Measurements from ENCODE around the gene RGS3. TPM values are rescaled to one million over a fixed set of nuclear protein-coding genes. Genes with fewer than 3 reads are reported as not detected.

The RGS3 gene
- total and polyA plus RNA-seq, 2 donors (not counting 3 experiments of a cell fraction or from before 2014, with no cell fraction given): 356 to 416 TPM

DNA sequence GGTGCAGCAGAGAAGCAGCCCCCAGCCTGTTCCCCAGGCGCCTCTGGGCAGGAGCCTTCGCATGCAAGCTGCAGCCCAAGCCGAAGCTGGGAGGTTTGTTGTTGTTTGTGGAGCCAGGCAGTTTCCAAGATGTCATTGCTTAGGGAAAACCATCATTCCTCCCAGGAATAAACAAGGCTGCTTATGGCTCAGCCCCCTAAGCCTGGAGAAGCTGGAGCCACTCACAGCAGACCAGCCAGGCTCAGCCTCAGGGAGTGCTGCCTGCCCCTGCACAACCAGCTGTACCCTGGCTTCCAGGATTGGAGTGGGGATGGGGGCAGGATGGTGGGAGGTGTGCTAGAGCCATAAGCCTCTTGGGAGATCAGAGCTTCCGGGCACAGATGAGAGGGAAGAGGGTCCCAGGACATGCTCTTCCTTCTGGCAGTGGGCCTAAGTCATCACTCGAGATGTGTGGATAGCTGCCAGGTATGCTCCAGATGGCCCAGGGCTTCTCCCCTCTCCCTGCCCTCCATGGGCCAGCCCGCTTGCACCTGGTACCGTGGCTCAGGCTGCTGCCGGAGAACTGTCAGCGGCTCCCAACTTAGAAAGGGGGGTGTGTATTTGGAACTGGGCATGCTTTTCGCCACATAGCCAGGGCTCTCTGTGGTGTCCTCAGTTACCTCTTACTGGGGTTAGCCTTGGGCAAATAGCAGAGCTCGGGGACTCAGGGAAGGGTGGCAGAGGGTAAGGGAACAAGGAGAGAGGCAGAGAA, 105.2 kb downstream of the RGS3 start:
- no peak overlapping the region for H2AFZ ChIP-seq (ENCODE audit: low read depth, low read length)

More for the DNA sequence above, 105.2 kb downstream of the RGS3 start:
- no TSS peak for BruUV-seq (replicated peaks)
- ChIA-PET CTCF (interaction anchor here (1.2 to 1.3 kb wide), 3 partner anchors 10 to 23 kb away, joined by 4 read pairs; no protein-coding TSS in a partner anchor), POLR2A (no interaction called here)
- H3K36me3 ChIP-seq (ENCODE audit: control insufficient read depth in 2 of 2, extremely low read depth in 1 of 2, insufficient read depth in 2 of 2, low read length in 2 of 2): peaks cover 0 to 33% of the 10 kb centered on the region in 2 experiments
- TF ChIP-seq, protein P1, sequence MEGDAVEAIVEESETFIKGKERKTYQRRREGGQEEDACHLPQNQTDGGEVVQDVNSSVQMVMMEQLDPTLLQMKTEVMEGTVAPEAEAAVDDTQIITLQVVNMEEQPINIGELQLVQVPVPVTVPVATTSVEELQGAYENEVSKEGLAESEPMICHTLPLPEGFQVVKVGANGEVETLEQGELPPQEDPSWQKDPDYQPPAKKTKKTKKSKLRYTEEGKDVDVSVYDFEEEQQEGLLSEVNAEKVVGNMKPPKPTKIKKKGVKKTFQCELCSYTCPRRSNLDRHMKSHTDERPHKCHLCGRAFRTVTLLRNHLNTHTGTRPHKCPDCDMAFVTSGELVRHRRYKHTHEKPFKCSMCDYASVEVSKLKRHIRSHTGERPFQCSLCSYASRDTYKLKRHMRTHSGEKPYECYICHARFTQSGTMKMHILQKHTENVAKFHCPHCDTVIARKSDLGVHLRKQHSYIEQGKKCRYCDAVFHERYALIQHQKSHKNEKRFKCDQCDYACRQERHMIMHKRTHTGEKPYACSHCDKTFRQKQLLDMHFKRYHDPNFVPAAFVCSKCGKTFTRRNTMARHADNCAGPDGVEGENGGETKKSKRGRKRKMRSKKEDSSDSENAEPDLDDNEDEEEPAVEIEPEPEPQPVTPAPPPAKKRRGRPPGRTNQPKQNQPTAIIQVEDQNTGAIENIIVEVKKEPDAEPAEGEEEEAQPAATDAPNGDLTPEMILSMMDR (IDR thresholded peaks at IDR 0.05; ENCODE audit: extremely low read depth in 1 of 2, insufficient read depth in 1 of 2, low read depth in 1 of 2, low read length in 2 of 2): no peak
- no peak for TF ChIP-seq MYC (IDR thresholded peaks at IDR 0.05; ENCODE audit: low read depth, low read length)
- no peak for TF ChIP-seq GATA2 (IDR thresholded peaks at IDR 0.05; ENCODE audit: insufficient read depth, insufficient read length, low read depth, low read length)
- no peak for TF ChIP-seq FOS (IDR thresholded peaks at IDR 0.05; ENCODE audit: borderline replicate concordance, insufficient read depth, low read length)
- no peak for TF ChIP-seq POLR2A (IDR thresholded peaks at IDR 0.05; ENCODE audit: low read depth, low read length)
- no peak for TF ChIP-seq POLR2AphosphoS5 (IDR thresholded peaks at IDR 0.05; ENCODE audit: insufficient read depth, low read depth, low read length)
- no peak for TF ChIP-seq JUN (IDR thresholded peaks at IDR 0.05; ENCODE audit: borderline replicate concordance, insufficient read depth, insufficient read length, low read depth)
- TF ChIP-seq, protein P2, sequence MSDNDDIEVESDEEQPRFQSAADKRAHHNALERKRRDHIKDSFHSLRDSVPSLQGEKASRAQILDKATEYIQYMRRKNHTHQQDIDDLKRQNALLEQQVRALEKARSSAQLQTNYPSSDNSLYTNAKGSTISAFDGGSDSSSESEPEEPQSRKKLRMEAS (IDR thresholded peaks at IDR 0.05; ENCODE audit: insufficient read depth, insufficient read length): no peak
- TF ChIP-seq EZH2 (IDR thresholded peaks at IDR 0.05; ENCODE audit: borderline replicate concordance, low read depth, low read length, severe bottlenecking): no peak
- no peak overlapping the region for H3K4me2 ChIP-seq (ENCODE audit: insufficient read depth, low read length)
- no peak for FAIRE-seq
- DNase-seq (ENCODE audit: low read depth, low spot score): no peak
- H3K4me3 ChIP-seq (replicated peaks in 1 of 3; ENCODE audit: insufficient read depth in 1 of 3, low read depth in 1 of 3, low read length in 3 of 3): no peak overlapping the region
- peaks cover 3% of the 10 kb centered on the region for H3K79me2 ChIP-seq (ENCODE audit: control insufficient read depth, insufficient read depth, low read length)
- intact Hi-C loops (cut with micrococcal nuclease): no loop called here
- H3K9me1 ChIP-seq (replicated peaks; ENCODE audit: control insufficient read depth, extremely low read depth, insufficient read depth, low read length): no peaks in the 10 kb centered on the region
- H3K27ac ChIP-seq (ENCODE audit: insufficient read depth, low read depth, low read length): no peak overlapping the region
- no peak overlapping the region for H3K9ac ChIP-seq (replicated peaks; ENCODE audit: extremely low read depth, insufficient read depth, low read length)
- no peaks in the 10 kb centered on the region for H4K20me1 ChIP-seq (replicated peaks; ENCODE audit: control insufficient read depth, extremely low read depth, insufficient read depth, low read length)
- H3K4me1 ChIP-seq (ENCODE audit: control insufficient read depth, extremely low read depth, insufficient read depth, low read length): no peaks in the 10 kb centered on the region
- dilution Hi-C loops (cut with MboI; ENCODE audit: extremely low pct_ligation_motif_present, low sequenced_read_pairs): no loop called here
- H3K9me3 ChIP-seq (replicated peaks; ENCODE audit: control insufficient read depth, insufficient read depth, low read length): no peaks in the 10 kb centered on the region
- H3K27me3 ChIP-seq (ENCODE audit: control insufficient read depth in 2 of 2, insufficient read depth in 2 of 2, low read length in 2 of 2): no peaks in the 10 kb centered on the region
